Raji (cell line): ENCODE data around the gene C16orf54.

Source experiments
- POLR2A ChIP-seq: IDR thresholded peaks from 2 replicates; pipeline ENCODE4 v1.6.1; 2011; ENCODE audit warnings: low read depth, low read length, control low read depth; ENCODE audit not compliant: insufficient read depth

The C16orf54 gene

GRCh38 chr16:29743827-29744531 lies 1.8 kb downstream of the C16orf54 start:
- TF ChIP-seq POLR2A = no peak

GRCh38 chr16:29743475-29743826 lies 2.3 kb downstream of the C16orf54 start:
- TF ChIP-seq POLR2A = no peak

GRCh38 chr16:29742683-29743275 lies 3.0 kb downstream of the C16orf54 start:
- no peak for TF ChIP-seq POLR2A

GRCh38 chr16:29738514-29738913 lies 7.3 kb downstream of the C16orf54 start:
- no peak for TF ChIP-seq POLR2A

DNA sequence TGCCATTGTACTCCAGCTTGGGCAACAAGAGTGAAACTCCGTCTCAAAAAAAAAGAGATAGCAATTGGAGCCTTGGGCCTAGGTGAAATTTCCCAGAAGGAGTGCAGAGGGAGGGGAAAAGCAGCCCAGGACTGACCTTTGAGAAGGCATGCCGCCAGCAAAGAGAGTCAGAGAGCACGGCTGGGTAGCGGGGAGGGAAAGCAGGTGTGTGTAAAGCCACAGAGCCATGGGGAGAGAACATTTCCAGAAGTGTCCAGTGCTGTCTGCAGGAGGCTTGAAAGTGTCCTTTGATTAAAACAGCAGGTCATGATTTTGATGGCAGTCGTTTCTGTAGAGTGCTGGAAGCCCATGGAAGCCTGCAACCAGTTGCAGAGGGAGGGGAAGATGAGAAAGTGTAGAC lies 8.1 kb downstream of the C16orf54 start:
- TF ChIP-seq POLR2A = no peak

- TF ChIP-seq POLR2A = no peak
Observed at GRCh38 chr16:29736764-29737163, 9.0 kb downstream of the C16orf54 start.

GRCh38 chr16:29736112-29736511 lies 9.7 kb downstream of the C16orf54 start:
- TF ChIP-seq POLR2A = no peak

DNA sequence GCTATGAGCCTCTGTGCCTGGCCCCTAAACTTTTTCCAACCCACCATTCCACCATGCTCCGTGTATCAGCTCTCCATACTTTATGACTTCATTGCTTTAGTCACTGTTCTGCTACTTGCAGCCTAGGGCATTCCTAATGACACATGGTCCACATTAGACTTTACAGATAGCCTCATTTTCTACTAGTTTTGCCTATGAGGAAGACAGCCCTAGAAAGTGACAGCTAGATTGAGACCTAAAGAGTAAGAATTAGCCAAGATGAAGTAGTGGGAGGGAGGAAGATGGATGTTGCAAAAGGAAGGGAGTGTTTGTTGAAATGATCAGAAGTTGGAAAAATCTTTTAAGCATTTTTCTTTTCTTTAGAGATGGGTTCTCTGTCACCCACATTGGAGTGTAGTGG lies 11.0 kb downstream of the C16orf54 start:
- TF ChIP-seq POLR2A = no peak

GRCh38 chr16:29730649-29731048 lies 15.1 kb downstream of the C16orf54 start:
- TF ChIP-seq POLR2A = no peak

DNA sequence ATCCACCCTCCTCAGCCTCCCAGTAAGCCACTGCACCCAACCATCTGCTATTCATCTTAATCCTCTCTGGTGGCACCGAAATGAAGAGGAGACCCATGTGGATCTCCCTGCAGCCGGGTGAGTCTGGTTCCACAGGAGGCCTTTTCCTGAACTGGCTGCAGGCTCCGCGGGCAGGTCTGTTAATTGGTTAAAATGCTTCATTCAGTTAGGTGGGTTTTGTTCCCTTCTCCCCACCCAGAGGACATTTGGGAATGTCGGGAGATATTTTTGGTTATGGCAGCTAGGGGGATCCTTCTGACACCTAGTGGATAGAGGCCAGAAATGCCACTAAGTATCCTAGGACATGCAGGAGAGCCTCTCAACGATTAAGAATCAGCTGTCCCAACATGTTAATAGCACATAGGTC lies 16.7 kb downstream of the C16orf54 start:
- no peak for TF ChIP-seq POLR2A

GRCh38 chr16:29727452-29727851 lies 18.3 kb downstream of the C16orf54 start:
- TF ChIP-seq POLR2A = no peak

DNA sequence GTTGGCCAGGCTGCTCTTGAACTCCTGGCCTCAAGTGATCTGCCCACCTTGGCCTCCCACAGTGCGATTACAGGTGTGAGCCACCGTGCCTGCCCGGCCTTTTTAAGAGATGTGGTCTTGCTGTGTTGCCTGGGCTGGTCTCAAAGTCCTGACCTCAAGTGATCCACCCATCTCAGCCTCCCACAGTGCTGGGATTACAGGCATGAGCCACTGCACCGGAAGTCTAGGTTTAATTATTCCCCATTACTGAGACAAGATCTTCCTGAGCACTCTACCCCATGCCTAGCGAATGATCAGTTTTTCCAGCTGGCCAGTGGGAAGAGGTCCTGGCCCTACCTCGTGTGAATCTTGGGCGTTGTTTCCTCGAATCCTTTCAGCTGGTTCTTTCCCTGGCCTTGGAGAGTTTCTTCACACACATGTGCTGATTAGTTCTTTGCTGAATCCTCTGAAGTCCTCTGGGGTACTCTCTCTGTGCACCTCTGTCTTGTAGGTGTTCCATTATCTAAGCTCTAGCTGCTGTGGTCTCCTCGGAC lies 18.9 kb downstream of the C16orf54 start:
- TF ChIP-seq POLR2A = no peak

GRCh38 chr16:29720703-29721102 lies 25.1 kb downstream of the C16orf54 start:
- TF ChIP-seq POLR2A = no peak

- peak; percentile 53 for TF ChIP-seq POLR2A
Observed at GRCh38 chr16:29719063-29719462, 26.7 kb downstream of the C16orf54 start.

DNA sequence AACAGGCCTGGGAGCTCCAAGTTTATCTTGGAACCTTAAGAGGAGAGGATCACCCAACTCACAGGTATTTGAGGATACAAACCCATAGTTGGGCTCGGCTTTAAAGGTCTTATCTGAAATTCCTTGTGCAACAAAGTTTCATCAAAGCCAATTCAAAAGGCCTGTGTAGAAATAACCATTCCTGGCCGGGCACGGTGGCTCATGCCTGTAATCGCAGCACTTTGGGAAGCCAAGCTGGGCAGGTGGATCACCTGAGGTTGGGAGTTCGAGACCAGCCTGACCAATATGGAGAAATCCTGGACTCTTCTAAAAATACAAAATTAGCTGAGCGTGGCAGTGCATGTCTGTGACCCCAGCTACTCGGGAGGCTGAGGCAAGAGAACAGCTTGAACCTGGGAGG lies 28.7 kb downstream of the C16orf54 start:
- no peak for TF ChIP-seq POLR2A

GRCh38 chr16:29714972-29715371 lies 30.8 kb downstream of the C16orf54 start:
- no peak for TF ChIP-seq POLR2A

- no peak for TF ChIP-seq POLR2A
Observed at GRCh38 chr16:29714396-29714795, 31.4 kb downstream of the C16orf54 start.
